ENCODE data around the gene RSPO4.

Gene RSPO4

DNA sequence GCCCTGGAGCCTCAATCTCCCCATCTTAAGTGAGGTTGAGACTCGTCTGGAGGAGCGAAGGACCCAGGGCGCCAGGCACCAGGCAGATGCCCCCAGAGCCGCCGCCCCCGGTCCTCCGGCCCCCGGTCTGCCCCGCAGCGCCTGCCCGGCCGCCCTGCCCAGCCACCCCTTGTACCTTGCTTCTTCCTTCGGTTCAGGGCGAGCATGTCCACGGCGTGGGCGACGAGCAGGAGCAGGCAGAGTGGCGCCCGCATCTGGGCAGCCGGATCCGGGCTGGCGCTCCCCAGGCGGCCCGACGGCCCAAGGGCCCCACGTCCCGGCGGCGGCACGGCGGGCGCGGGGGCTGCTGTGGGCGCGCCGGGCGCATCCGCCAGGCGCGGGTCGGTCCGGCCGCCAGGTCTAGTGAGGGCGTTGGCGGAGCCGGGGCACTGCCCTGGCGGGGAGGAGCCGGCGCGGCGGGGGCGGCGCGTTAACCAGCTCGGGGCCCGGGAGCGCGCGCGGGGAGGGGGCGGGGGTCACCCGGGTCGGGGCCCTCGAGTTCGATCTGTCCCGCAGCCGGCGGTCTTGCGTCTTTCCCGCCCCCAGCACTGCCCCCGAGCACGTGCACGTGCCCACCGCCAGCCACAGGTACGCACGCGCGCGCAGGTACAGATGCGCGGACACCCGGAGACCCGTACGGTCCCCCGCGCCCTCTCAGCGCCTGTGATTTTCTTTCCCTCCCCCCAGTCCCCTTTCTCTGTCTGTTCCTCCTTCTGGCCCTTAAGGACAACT lies at the start of gene RSPO4:
Gene RSPO4 (minus strand): TSS at position 401 of the 771 bp plus-strand sequence. CDS start 147 bp downstream, at position 254.
- TF ChIP-seq CTCF (IDR thresholded peaks at IDR 0.05; ENCODE audit: low read length, missing control alignments): no peak
- no peak within 1 kb of the TSS for H3K4me3 ChIP-seq (replicated peaks; ENCODE audit: low read depth, low read length)
- no peak for DNase-seq (ENCODE audit: low read depth)

GRCh38 chr20:1050440-1050839 lies 48.3 kb upstream of the RSPO4 start:
- no peak overlapping the region for H3K4me3 ChIP-seq (replicated peaks; ENCODE audit: low read depth, low read length)
- TF ChIP-seq CTCF (IDR thresholded peaks at IDR 0.05; ENCODE audit: low read length, missing control alignments): no peak
- DNase-seq (ENCODE audit: low read depth): no peak

GRCh38 chr20:1045860-1046418 lies 43.8 kb upstream of the RSPO4 start:
- no peak for TF ChIP-seq CTCF (IDR thresholded peaks at IDR 0.05; ENCODE audit: low read length, missing control alignments)
- DNase-seq (ENCODE audit: low read depth): no peak
- no peak overlapping the region for H3K4me3 ChIP-seq (replicated peaks; ENCODE audit: low read depth, low read length)

GRCh38 chr20:1041845-1042390 lies 39.8 kb upstream of the RSPO4 start:
- H3K4me3 ChIP-seq (replicated peaks; ENCODE audit: low read depth, low read length): no peak overlapping the region
- no peak for TF ChIP-seq CTCF (IDR thresholded peaks at IDR 0.05; ENCODE audit: low read length, missing control alignments)
- no peak for DNase-seq (ENCODE audit: low read depth)

GRCh38 chr20:1038205-1038604 lies 36.1 kb upstream of the RSPO4 start:
- no peak for TF ChIP-seq CTCF (IDR thresholded peaks at IDR 0.05; ENCODE audit: low read length, missing control alignments)
- DNase-seq (ENCODE audit: low read depth): no peak
- no peak overlapping the region for H3K4me3 ChIP-seq (replicated peaks; ENCODE audit: low read depth, low read length)

DNA sequence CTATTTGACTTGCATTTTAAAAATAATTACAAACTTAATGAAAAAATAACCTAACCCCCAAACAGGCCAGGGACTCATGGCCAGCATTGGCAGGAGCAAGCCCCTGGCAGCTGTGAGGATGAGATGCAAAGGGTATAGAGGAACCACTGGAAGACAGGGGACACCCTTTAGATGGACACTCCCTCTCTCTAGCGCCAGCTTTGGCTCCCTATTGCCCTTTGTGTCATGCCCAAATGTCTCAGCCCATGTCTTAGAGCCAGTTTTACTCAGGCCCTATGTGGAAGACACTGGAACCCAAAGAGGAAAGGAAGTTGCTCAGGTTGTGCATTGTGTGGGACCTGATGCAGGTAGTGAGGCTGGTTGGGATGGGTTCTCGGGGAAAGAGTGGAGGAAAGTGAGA lies 34.9 kb upstream of the RSPO4 start:
- H3K4me3 ChIP-seq (replicated peaks; ENCODE audit: low read depth, low read length): no peak overlapping the region
- no peak for TF ChIP-seq CTCF (IDR thresholded peaks at IDR 0.05; ENCODE audit: low read length, missing control alignments)
- no peak for DNase-seq (ENCODE audit: low read depth)
